Measurements from ENCODE around the gene SLC15A4.
A peak's percentile ranks its signal among the peaks of the same experiment; 100 is the strongest.

Gene SLC15A4

DNA sequence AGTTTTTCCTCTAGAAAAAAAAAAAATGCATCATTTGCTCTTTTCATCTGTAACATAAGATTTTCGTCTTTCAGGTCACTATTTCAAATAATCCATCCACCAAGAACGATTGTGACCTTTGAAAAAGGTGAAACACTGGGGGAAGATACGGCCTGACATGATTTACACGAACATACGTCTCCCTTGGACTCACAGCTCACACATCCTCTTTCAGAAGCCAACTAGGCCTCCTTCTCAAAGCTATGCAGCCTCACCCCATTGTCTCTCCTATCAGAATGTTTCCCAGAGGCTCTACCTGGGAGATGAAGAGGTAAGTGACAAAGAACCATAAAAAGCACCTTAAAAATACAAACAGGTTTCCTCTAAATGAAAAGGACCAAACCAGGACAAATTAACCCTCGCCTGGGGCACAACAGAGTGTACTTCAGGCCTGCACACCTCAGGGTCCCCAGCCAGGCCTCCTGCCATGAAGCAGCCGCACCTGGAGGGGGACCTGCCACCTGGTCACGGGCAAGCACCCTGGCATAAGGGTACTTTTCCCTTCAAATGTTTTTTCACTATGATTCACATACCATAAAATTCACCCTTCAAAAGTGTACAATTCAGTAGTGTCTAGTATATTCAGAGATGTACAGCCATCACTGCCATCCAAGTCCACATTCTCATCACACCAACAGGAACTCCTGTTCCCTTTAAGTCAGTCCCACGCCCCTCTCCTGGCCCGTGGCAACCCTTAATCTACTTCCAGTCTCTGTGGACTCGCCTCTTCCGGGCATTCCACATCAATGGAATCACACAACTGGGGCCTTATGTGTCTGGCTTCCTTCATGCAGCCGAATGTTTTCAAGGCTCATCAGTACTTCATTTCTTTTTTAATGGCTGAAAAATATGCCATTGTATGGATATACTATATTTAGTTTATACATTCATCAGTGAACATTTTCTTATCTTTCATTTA is 5.4 kb downstream of the SLC15A4 start:
- no peak for DNase-seq (ENCODE audit: low read depth, low spot score)
- H3K36me3 ChIP-seq (ENCODE audit: insufficient read depth, low read length) = peaks cover 11% of the 10 kb centered on the region
- H3K27ac ChIP-seq = 0 out of 2 replicates have a peak overlapping the region, but pooled peaks have one; percentile 9
- no peak overlapping the region for H3K4me3 ChIP-seq
- H3K9ac ChIP-seq (ENCODE audit: insufficient read length) = no peak overlapping the region
- TF ChIP-seq POLR2AphosphoS5 (IDR thresholded peaks at IDR 0.05; ENCODE audit: borderline replicate concordance, low read depth, low read length) (no peak), EZH2 (IDR thresholded peaks at IDR 0.05) (no peak), FOXP2 (optimal IDR thresholded peaks at IDR 0.05; ENCODE audit: control extremely low read depth, extremely low read length, insufficient read depth) (no peak)
- no peaks in the 10 kb centered on the region for H3K9me3 ChIP-seq (ENCODE audit: low read depth, low read length)

DNA sequence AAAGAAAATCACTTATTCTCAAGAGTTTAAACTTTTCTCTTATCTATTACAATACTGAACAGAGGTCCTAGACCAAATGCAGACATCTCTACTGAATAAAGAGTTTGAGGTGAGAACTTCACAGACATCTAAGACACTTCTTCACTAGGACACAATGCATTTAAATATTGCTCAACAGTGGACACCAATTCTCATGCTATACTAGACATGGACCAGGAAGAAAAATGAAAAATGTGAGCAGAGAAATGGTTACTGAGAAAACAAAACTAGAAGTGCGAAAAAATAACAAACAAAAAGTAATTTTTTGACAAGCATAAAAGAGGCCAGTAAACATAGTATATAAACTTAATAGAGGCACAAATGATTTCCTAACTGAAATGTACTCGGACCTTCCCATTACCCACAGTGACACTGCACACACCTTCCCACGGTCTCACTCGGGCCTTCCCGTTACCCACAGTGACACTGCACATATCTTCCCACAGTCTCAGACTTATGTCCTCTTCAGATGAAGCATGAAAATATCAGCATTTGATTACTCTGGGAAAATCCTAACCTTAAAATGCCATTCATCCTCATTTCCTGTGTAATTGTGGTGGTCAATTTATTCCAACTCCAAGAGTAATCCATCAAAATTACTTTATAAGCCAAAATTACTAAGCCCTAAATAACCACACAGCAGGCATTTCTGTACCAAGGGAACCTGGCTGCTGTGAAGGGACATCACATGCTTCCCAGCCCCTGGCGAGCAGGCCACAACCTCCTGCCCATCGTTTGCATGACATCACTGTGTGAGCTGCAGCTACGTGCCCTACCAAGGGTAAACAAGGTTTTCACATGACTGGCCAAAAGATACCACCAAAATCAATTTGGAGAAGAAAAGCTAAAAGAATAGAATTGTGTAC is 6.4 kb downstream of the SLC15A4 start:
- no peak overlapping the region for H3K9ac ChIP-seq (ENCODE audit: insufficient read length)
- no peak overlapping the region for H3K27ac ChIP-seq
- H3K9me3 ChIP-seq (ENCODE audit: low read depth, low read length) = no peaks in the 10 kb centered on the region
- no peak for TF ChIP-seq POLR2AphosphoS5 (IDR thresholded peaks at IDR 0.05; ENCODE audit: borderline replicate concordance, low read depth, low read length)
- TF ChIP-seq FOXP2 (optimal IDR thresholded peaks at IDR 0.05; ENCODE audit: control extremely low read depth, extremely low read length, insufficient read depth) = no peak
- TF ChIP-seq EZH2 (IDR thresholded peaks at IDR 0.05) = no peak
- DNase-seq (ENCODE audit: low read depth, low spot score) = peak; percentile 3
- H3K4me3 ChIP-seq = no peak overlapping the region
- H3K36me3 ChIP-seq (ENCODE audit: insufficient read depth, low read length) = peaks cover 16% of the 10 kb centered on the region

DNA sequence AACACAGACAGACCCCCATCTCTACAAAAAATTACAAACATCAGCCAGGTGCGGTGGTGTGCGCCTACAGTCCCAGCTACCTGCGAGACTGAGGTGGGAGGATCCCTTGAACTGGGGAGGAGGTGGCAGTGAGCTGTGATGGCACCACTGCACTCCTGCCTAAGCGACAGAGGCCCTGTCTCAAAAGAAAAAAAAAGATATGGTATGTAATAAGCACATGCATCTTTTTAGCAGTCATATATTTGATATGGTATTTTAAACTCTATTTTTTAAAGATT is 7.2 kb downstream of the SLC15A4 start:
- no peak overlapping the region for H3K27ac ChIP-seq
- no peaks in the 10 kb centered on the region for H3K9me3 ChIP-seq (ENCODE audit: low read depth, low read length)
- TF ChIP-seq POLR2AphosphoS5 (IDR thresholded peaks at IDR 0.05; ENCODE audit: borderline replicate concordance, low read depth, low read length) = no peak
- no peak for TF ChIP-seq FOXP2 (optimal IDR thresholded peaks at IDR 0.05; ENCODE audit: control extremely low read depth, extremely low read length, insufficient read depth)
- no peak for TF ChIP-seq EZH2 (IDR thresholded peaks at IDR 0.05)
- no peak overlapping the region for H3K4me3 ChIP-seq
- no peak for DNase-seq (ENCODE audit: low read depth, low spot score)
- H3K36me3 ChIP-seq (ENCODE audit: insufficient read depth, low read length) = peaks cover 16% of the 10 kb centered on the region
- no peak overlapping the region for H3K9ac ChIP-seq (ENCODE audit: insufficient read length)

DNA sequence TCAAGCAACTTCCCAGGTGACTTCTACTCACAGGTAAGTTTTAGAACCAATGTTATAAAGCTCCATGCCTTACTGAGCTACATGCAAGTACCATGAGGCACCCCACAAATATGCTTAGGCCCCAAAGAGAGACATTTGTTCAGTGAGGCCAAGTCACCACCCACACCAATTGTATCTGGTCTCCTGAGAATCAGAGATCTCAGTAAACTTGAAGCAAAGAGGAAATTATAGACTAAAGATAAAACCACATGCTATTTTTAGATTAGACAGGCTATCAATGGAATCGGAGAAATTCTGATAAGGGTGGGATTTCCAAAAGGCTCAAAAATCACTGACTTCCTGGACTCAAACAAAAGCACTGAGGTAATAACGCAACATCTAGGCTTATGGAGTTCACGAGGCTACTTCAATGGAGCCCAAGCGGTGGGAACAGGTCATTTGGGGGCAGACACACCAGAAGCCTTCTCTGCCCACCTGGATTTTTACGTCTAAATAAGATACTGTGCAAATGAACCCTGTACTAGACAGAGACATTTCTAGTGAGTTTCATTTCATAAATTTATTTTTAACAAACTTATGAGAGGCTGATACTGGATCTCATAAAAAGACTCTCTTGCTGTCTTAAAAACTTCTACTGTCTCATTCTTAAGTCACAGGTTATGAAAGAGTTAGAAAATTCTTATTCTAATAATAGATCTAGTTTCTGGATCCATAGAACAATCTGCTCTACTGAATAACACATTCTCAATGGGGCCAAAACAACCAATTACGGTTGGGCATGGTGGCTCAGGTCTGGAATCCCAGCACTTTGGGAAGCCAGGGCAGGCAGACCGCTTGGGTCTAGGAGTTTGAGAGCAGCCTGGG is 7.7 kb downstream of the SLC15A4 start:
- Histone ChIP-seq H3K27ac (no peak overlapping the region), H3K4me3 (no peak overlapping the region), H3K9me3 (ENCODE audit: low read depth, low read length) (no peaks in the 10 kb centered on the region), H3K9ac (ENCODE audit: insufficient read length) (no peak overlapping the region), H3K36me3 (ENCODE audit: insufficient read depth, low read length) (peaks cover 16% of the 10 kb centered on the region)
- TF ChIP-seq FOXP2 (optimal IDR thresholded peaks at IDR 0.05; ENCODE audit: control extremely low read depth, extremely low read length, insufficient read depth) (no peak), POLR2AphosphoS5 (IDR thresholded peaks at IDR 0.05; ENCODE audit: borderline replicate concordance, low read depth, low read length) (no peak), EZH2 (IDR thresholded peaks at IDR 0.05) (no peak)
- no peak for DNase-seq (ENCODE audit: low read depth, low spot score)

DNA sequence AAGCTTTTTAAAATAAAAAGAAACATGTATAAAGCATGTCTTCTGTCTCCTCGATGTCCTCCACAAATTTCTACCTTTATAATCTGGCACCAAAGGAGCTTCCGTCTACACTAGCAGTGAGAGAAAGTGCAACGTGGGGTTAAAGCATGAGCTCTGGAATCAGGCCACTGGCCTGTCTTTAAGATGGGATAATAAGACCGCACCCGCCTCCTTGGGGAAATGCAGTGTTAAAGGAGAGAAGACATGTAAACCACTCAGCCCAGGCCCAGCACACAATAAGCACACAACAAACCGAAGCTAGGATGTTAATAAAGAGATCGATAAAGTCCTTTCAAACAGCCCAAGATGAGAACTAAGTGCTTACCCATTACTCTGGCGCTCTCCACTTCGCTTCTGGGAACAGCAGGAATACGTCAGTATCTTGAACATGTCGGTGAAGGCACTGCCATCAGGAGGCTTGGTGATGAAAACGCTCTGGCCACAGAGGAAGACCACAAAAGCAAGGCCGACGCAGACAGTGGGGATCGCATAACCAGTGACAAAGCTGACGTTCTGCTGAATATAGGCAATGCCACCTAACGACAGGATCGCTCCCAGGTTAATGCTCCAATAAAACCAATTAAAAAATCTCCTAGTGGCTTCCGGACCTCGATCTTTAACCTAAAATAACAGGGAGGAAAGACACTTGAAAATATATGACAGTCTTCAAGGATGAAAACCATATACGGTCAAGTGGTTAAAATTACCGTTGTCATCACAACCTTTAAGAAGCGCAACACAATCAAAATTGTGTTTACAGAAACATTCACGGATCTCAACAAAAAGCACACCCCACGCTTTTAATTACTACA is 9.1 kb downstream of the SLC15A4 start:
- Histone ChIP-seq H3K36me3 (ENCODE audit: insufficient read depth, low read length) (peaks cover 16% of the 10 kb centered on the region), H3K9ac (ENCODE audit: insufficient read length) (no peak overlapping the region), H3K27ac (no peak overlapping the region), H3K9me3 (ENCODE audit: low read depth, low read length) (no peaks in the 10 kb centered on the region), H3K4me3 (no peak overlapping the region)
- DNase-seq (ENCODE audit: low read depth, low spot score) = no peak
- TF ChIP-seq POLR2AphosphoS5 (IDR thresholded peaks at IDR 0.05; ENCODE audit: borderline replicate concordance, low read depth, low read length) = no peak
- TF ChIP-seq FOXP2 (optimal IDR thresholded peaks at IDR 0.05; ENCODE audit: control extremely low read depth, extremely low read length, insufficient read depth) = no peak
- no peak for TF ChIP-seq EZH2 (IDR thresholded peaks at IDR 0.05)

DNA sequence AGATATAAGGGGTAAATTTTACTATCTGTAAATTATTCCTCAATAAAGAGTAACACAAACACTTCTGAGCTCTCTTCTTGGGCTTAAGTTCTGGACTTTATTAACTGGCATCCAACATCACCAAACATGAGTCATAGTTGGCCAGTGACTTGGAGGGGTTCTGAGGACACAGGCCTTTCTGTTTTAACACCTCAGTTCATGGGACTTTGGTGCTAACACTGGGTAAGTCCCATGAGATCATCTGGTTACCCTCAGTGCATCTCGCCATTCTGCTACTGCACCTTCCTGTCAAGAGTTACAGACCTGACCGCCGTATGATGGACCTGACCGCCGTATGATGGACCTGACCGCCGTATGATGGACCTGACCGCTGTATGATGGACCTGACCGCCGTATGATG is 9.9 kb downstream of the SLC15A4 start:
- no peak overlapping the region for H3K27ac ChIP-seq
- no peaks in the 10 kb centered on the region for H3K9me3 ChIP-seq (ENCODE audit: low read depth, low read length)
- no peak overlapping the region for H3K4me3 ChIP-seq
- H3K9ac ChIP-seq (ENCODE audit: insufficient read length) = no peak overlapping the region
- DNase-seq (ENCODE audit: low read depth, low spot score) = no peak
- no peak for TF ChIP-seq FOXP2 (optimal IDR thresholded peaks at IDR 0.05; ENCODE audit: control extremely low read depth, extremely low read length, insufficient read depth)
- TF ChIP-seq POLR2AphosphoS5 (IDR thresholded peaks at IDR 0.05; ENCODE audit: borderline replicate concordance, low read depth, low read length) = no peak
- TF ChIP-seq EZH2 (IDR thresholded peaks at IDR 0.05) = no peak
- H3K36me3 ChIP-seq (ENCODE audit: insufficient read depth, low read length) = peaks cover 20% of the 10 kb centered on the region

DNA sequence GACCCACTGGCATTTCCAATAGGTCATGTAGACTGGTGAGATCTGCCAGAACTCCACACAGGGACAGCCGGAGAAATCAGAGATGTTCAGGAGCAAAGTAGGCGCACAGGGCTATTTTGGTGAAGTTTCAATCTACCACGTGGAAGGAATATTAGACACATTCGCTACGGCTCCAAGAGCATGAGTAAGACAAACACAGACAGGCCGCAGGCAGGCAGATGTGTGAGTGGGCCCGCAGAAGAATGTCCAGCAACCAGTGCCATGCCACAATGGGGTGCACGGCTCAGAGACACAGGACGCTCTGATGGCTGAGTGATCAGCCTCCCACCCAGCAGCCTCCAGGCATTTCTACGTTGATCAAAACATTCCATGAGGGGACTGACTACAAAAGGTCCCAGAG is 10.4 kb downstream of the SLC15A4 start:
- no peak overlapping the region for H3K27ac ChIP-seq
- H3K9me3 ChIP-seq (ENCODE audit: low read depth, low read length) = no peaks in the 10 kb centered on the region
- H3K4me3 ChIP-seq = no peak overlapping the region
- TF ChIP-seq EZH2 (IDR thresholded peaks at IDR 0.05) (no peak), POLR2AphosphoS5 (IDR thresholded peaks at IDR 0.05; ENCODE audit: borderline replicate concordance, low read depth, low read length) (no peak), FOXP2 (optimal IDR thresholded peaks at IDR 0.05; ENCODE audit: control extremely low read depth, extremely low read length, insufficient read depth) (no peak)
- peaks cover 25% of the 10 kb centered on the region for H3K36me3 ChIP-seq (ENCODE audit: insufficient read depth, low read length)
- no peak overlapping the region for H3K9ac ChIP-seq (ENCODE audit: insufficient read length)
- no peak for DNase-seq (ENCODE audit: low read depth, low spot score)
